Measurements from ENCODE around the gene PSMA6. TPM values are rescaled to one million over a fixed set of nuclear protein-coding genes. Genes with fewer than 3 reads are reported as not detected.
"Not testable (repeated sequence)": the region's sequence is repeated elsewhere in the genome, so short reads cannot be mapped to it uniquely, and the experiment has no call there.

Gene PSMA6
- total RNA-seq, 1 experiment from 2014 or later = 302 TPM

- DNase-seq = no peak
- H3K9me3 ChIP-seq = no peaks in the 10 kb centered on the region
- no peaks in the 10 kb centered on the region for H3K36me3 ChIP-seq
- H3K4me3 ChIP-seq = no peak overlapping the region
- no peaks in the 10 kb centered on the region for H3K27me3 ChIP-seq
Measured at GRCh38 chr14:35347323-35348043, 55.3 kb downstream of the PSMA6 start.

- not testable (repeated sequence) for DNase-seq, H3K4me3 ChIP-seq, H3K27me3 ChIP-seq, H3K9me3 ChIP-seq, H3K36me3 ChIP-seq
Measured at GRCh38 chr14:35348044-35348380, 55.8 kb downstream of the PSMA6 start.

- no peaks in the 10 kb centered on the region for H3K27me3 ChIP-seq
- H3K36me3 ChIP-seq = no peaks in the 10 kb centered on the region
- no peak overlapping the region for H3K4me3 ChIP-seq
- DNase-seq = no peak
- no peaks in the 10 kb centered on the region for H3K9me3 ChIP-seq
Measured at GRCh38 chr14:35349496-35350365, 57.5 kb downstream of the PSMA6 start.

DNA sequence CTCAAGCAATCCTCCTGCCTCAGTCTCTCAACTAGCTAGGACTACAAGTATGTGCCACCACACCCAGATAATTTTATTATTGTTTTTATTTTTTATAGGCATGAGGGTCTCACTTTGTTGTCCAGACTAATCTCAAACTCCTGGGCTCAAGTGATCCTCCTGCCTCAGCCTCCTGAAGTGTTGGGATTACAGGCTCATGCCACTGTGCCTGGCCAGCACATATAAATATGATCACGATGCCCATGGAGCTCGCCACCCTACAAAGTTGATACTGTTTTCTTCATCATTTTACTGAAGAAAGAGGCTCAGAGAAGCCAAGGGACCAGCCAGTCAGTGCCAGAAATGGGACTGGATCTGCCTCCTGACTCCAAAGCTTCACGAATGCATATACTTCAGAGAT is 59.3 kb downstream of the PSMA6 start:
- Histone ChIP-seq H3K9me3 (no peaks in the 10 kb centered on the region), H3K36me3 (no peaks in the 10 kb centered on the region), H3K27me3 (no peaks in the 10 kb centered on the region), H3K4me3 (no peak overlapping the region)
- DNase-seq = no peak

DNA sequence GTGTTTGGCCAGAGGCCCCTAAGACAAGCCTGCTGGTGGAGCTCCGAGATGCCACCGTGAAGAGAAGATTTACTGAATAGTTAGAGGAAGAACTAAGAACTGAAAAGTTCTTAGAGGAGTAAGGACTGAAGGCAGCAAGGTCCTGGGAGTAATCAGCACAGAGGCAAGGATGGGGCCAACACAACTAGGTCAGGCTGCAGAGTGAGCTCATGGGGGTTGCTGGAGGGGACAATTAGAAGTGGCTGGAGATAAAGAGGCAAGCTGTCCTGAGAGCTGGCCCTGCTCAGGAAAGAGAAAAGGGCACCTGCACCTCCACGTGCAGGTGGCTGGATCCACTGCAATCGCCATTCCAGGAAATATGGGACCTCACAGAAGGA is 59.7 kb downstream of the PSMA6 start:
- H3K27me3 ChIP-seq = no peaks in the 10 kb centered on the region

DNA sequence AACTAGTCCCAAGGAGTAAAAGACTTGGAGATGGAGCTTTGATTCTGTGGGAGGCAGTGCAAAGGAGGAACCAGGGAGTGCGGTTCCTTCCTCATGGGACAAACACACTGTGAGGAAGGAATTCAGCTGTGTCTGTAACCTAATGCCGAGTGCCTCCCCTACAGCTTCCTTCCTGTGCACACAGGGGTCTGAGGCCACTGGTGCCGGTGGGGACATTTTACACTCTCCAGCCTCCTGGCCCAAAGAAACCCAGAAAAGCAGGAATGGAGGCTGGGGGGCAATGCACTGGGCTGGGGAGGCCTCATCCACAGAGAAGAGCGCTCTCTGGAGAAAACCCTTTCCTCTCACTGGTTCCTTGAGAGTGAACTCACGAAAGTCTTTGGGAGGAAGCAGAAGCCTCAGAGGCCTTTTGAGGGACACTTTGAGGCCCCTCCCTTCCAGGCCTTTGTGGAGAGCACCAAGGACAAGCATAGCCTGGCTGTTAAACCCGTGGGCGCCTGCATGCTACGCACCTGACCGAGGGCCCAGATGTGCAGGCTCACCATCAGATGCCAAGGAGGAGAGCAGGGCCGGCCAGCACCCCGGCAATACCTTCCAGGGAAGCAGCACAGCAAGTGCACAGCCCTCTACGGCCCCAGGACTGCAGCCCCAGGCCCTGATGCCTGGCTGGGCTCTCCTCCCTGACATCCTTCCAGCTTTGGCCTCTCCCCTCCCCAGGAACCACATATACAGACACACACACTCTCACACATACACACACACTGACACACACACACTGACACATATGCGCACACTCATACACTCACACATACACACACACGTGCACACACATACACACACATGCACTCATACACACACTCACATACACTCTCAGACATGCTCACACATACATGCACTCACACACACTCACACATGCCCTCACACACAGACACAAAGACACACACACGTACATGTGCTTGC is 60.4 kb downstream of the PSMA6 start:
- Histone ChIP-seq H3K36me3 (no peaks in the 10 kb centered on the region), H3K27me3 (no peaks in the 10 kb centered on the region), H3K9me3 (no peaks in the 10 kb centered on the region), H3K4me3 (no peak overlapping the region)
- DNase-seq = no peak

More for the DNA sequence above, 59.7 kb downstream of the PSMA6 start:
- H3K36me3 ChIP-seq = no peaks in the 10 kb centered on the region
- no peak overlapping the region for H3K4me3 ChIP-seq
- H3K9me3 ChIP-seq = no peaks in the 10 kb centered on the region
- DNase-seq = no peak

DNA sequence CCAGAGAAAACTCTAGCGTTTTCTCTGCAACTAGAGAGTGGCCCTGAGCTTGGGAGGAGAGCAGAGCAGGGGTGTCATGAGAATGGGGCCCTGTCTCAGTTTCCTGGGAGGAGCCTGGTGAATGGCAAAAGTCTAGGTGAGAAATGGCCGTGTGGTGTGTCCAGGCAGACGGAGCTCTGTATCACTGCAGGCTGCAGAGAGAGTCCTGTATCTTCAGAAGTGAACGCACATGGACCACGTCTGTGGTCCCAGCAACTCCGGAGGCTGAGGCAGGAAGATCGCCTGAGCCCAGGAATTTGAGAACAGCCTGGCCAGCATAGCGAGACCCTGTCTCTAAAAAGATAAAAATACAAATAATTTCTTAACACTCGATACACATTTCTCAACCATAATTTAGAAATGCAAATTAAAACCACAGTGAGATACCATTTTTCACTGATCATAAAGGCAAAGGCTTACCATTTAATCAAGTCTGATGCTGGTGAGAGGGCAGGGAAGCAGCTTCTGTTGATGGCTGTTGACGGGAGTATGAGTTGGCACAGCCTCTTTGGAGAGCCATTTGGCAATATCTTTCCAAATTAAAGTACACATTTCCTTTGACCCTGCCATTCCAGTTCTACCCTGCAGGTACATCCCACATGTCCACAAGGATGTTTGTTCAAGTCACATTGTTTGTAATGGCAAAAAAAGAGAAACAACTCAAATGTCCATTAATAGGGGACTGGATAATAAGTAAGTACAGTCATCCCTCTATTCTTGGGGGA is 61.4 kb downstream of the PSMA6 start:
- H3K4me3 ChIP-seq = no peak overlapping the region
- H3K27me3 ChIP-seq = no peaks in the 10 kb centered on the region
- no peak for DNase-seq
- H3K9me3 ChIP-seq = no peaks in the 10 kb centered on the region
- H3K36me3 ChIP-seq = no peaks in the 10 kb centered on the region

DNA sequence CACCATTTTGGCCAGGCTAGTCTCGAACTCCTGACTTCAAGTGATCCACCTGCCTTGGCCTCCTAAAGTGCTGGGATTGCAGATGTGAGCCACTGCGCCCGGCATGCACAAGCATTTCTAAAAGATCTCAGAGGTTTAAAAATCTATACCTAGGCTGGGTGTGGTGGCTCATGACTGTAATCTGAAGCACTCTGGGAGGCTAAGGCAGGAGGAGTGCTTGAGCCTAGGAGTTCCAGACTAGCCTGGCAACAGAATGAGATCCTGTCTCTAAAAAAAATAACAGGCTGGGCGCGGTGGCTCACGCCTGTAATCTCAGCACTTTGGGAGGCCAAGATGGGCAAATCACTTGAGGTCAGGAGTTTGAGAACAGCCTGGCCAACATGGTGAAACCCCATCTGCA is 63.1 kb downstream of the PSMA6 start:
- not testable (repeated sequence) for H3K4me3 ChIP-seq, DNase-seq, H3K27me3 ChIP-seq, H3K9me3 ChIP-seq, H3K36me3 ChIP-seq

GRCh38 chr14:35355981-35356841 is 64.0 kb downstream of the PSMA6 start:
- H3K27me3 ChIP-seq = no peaks in the 10 kb centered on the region
- H3K4me3 ChIP-seq = no peak overlapping the region
- H3K9me3 ChIP-seq = no peaks in the 10 kb centered on the region
- no peak for DNase-seq
- H3K36me3 ChIP-seq = no peaks in the 10 kb centered on the region

DNA sequence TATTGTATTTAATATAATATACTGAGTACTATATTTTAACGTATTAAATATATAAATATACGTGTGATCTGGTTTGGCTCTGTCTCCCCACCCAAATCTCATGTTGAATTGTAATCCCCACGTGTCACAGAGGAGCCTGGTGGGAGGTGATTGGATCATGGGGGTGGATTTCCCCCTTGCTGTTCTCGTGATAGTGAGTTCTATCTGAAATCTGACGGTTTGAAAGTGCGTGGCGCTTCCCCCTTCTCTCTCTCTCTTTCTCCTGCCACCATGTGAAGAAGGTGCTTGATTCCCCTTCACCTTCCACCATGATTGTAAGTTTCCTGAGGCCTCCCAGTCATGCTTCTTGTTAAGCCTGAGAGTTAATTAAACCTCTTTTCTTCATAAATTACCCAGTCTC is 67.5 kb downstream of the PSMA6 start:
- not testable (repeated sequence) for H3K36me3 ChIP-seq, H3K4me3 ChIP-seq, H3K27me3 ChIP-seq

DNA sequence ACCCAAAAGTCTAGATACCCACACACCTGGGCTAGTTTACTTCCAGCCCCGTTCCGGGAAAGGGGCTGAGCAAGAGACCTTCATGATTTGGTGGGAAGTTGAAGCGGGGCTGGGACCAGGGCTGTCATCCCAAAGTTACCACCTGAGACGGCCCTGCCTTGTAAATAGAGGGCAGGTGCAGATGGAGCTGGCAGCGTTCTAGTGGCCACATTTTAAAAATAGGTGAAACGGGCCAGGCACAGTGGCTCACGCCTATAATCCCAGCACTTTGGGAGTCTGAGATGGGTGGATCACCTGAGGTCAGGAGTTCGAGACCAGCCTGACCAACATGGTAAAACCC is 68.9 kb downstream of the PSMA6 start:
- DNase-seq = no peak
- no peaks in the 10 kb centered on the region for H3K27me3 ChIP-seq
- H3K9me3 ChIP-seq = no peaks in the 10 kb centered on the region
- H3K4me3 ChIP-seq = no peak overlapping the region
- H3K36me3 ChIP-seq = no peaks in the 10 kb centered on the region

More for the DNA sequence above, 67.5 kb downstream of the PSMA6 start:
- not testable (repeated sequence) for H3K9me3 ChIP-seq, DNase-seq

GRCh38 chr14:35362450-35362849 is 70.3 kb downstream of the PSMA6 start:
- Histone ChIP-seq H3K27me3 (no peaks in the 10 kb centered on the region), H3K4me3 (no peak overlapping the region), H3K36me3 (no peaks in the 10 kb centered on the region), H3K9me3 (no peaks in the 10 kb centered on the region)
- no peak for DNase-seq

- Histone ChIP-seq H3K36me3 (no peaks in the 10 kb centered on the region), H3K27me3 (no peaks in the 10 kb centered on the region), H3K4me3 (no peak overlapping the region), H3K9me3 (no peaks in the 10 kb centered on the region)
- DNase-seq = no peak
Measured at GRCh38 chr14:35362911-35363374, 70.8 kb downstream of the PSMA6 start.

- Histone ChIP-seq H3K27me3 (no peaks in the 10 kb centered on the region), H3K4me3 (no peak overlapping the region), H3K36me3 (no peaks in the 10 kb centered on the region), H3K9me3 (no peaks in the 10 kb centered on the region)
- peak; percentile 75 for DNase-seq
Measured at GRCh38 chr14:35365130-35366055, 73.2 kb downstream of the PSMA6 start.

DNA sequence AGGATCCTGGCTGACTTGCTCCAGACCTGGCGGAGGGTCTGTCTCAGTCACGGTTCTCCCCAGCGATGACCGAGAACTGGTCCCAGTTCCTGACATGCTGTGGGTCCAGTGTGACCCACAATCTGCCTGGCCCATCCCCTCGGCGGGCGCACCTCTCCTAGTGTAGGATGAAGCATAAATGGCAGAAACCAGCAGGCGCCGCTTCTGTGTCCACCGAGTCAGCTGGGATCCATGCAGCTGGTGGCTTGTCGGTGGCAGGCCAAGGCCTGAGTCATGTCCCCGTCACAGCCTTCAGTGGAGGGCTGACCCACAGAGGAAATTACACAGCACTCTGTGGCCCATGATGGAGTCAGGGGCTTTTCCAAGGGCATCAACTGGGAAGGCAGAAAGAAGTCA is 73.9 kb downstream of the PSMA6 start:
- H3K9me3 ChIP-seq = no peaks in the 10 kb centered on the region
- DNase-seq = no peak
- no peaks in the 10 kb centered on the region for H3K36me3 ChIP-seq
- H3K27me3 ChIP-seq = no peaks in the 10 kb centered on the region
- no peak overlapping the region for H3K4me3 ChIP-seq

Measured in MG63 (cell line).